Loucy (cell line): ENCODE measurements around the gene SAMD8.
"Not testable (repeated sequence)": the region's sequence is repeated elsewhere in the genome, so short reads cannot be mapped to it uniquely, and the experiment has no call there.

Experiments
- H2AFZ ChIP-seq: fragments of 200-600 bp; sonication (generic); 2 replicates; pipeline ENCODE4 v1.6.0; 2016; ENCODE audit warnings: antibody characterized with exemption, mild to moderate bottlenecking, low read length, moderate library complexity
- H3F3A ChIP-seq: fragments of 200-600 bp; 2 replicates; pipeline ENCODE4 v1.6.0; 2016; ENCODE audit warnings: antibody characterized with exemption, low read depth, mild to moderate bottlenecking
- H3K27me3 ChIP-seq: fragments of 200-600 bp; sonication (generic); 2 replicates; pipeline ENCODE4 v1.6.1; 2014; ENCODE audit warnings: low read length, mild to moderate bottlenecking; ENCODE audit not compliant: insufficient read depth, poor library complexity, severe bottlenecking
- H3K36me3 ChIP-seq: fragments of 200-600 bp; sonication (generic); 2 replicates; pipeline ENCODE4 v1.6.1; 2016; ENCODE audit warnings: low read length; ENCODE audit not compliant: insufficient read depth
- H3K4me1 ChIP-seq: fragments of 200-600 bp; sonication (generic); 2 replicates; pipeline ENCODE4 v1.5.1; 2014; ENCODE audit warnings: low read length, mild to moderate bottlenecking; ENCODE audit not compliant: insufficient read depth, poor library complexity, severe bottlenecking
- H3K4me2 ChIP-seq: fragments of 200-600 bp; sonication (generic); 2 replicates; pipeline ENCODE4 v1.6.0; 2014; ENCODE audit warnings: antibody characterized with exemption, low read length, low read depth, mild to moderate bottlenecking; ENCODE audit not compliant: poor library complexity, severe bottlenecking
- H3K4me3 ChIP-seq: fragments of 200-600 bp; sonication (generic); 2 replicates; pipeline ENCODE4 v1.5.1; 2014; ENCODE audit warnings: low read length, mild to moderate bottlenecking, mixed read lengths; ENCODE audit not compliant: poor library complexity, severe bottlenecking
- H3K79me2 ChIP-seq: fragments of 200-600 bp; sonication (generic); 2 replicates; pipeline ENCODE4 v1.6.1; 2014; ENCODE audit warnings: low read length; ENCODE audit not compliant: insufficient read depth
- H3K9ac ChIP-seq: fragments of 200-600 bp; sonication (generic); 2 replicates; pipeline ENCODE4 v1.6.0; 2014; ENCODE audit warnings: mild to moderate bottlenecking, low read depth, low read length, moderate library complexity; ENCODE audit not compliant: poor library complexity, severe bottlenecking
- H3K9me2 ChIP-seq: fragments of 200-600 bp; sonication (generic); replicated peaks from 2 replicates; pipeline ENCODE4 v1.6.1; 2016; ENCODE audit warnings: low read depth, low read length, mixed read lengths
- H3K9me3 ChIP-seq: fragments of 200-600 bp; sonication (generic); 2 replicates; pipeline ENCODE4 v1.6.1; 2014; ENCODE audit warnings: mild to moderate bottlenecking, antibody characterized with exemption, low read length, low read depth; ENCODE audit not compliant: insufficient read depth
- H4K20me1 ChIP-seq: fragments of 200-600 bp; sonication (generic); 2 replicates; pipeline ENCODE4 v1.6.0; 2014; ENCODE audit warnings: antibody characterized with exemption, low read length, mild to moderate bottlenecking; ENCODE audit not compliant: insufficient read depth, poor library complexity, severe bottlenecking
- CTCF ChIP-seq: fragments of 200-600 bp; sonication (generic); conservative IDR thresholded peaks from 2 replicates; pipeline ENCODE4 v1.5.1; 2014; ENCODE audit warnings: mild to moderate bottlenecking, antibody characterized with exemption, low read length
- EZH2phosphoT487 ChIP-seq: fragments of 200-600 bp; IDR thresholded peaks from 2 replicates; pipeline ENCODE4 v1.6.1; 2018; ENCODE audit warnings: antibody characterized with exemption, mild to moderate bottlenecking, moderate library complexity, borderline replicate concordance

The SAMD8 gene

GRCh38 chr10:75211007-75211691 lies 99.7 kb downstream of the SAMD8 start:
- H3K9me3 ChIP-seq: no peaks in the 10 kb centered on the region
- H3K9me2 ChIP-seq: no peaks in the 10 kb centered on the region
- TF ChIP-seq CTCF (no peak), EZH2phosphoT487 (no peak)
- H3F3A ChIP-seq: peaks cover 3% of the 10 kb centered on the region; the same call in 1 of the 2 replicates
- peak overlapping the region; percentile 98 for H3K9ac ChIP-seq
- peaks cover 30% of the 10 kb centered on the region for H3K36me3 ChIP-seq
- H2AFZ ChIP-seq: peak overlapping the region; percentile 100
- peaks cover 5% of the 10 kb centered on the region for H3K27me3 ChIP-seq
- H3K4me1 ChIP-seq: peaks cover 31% of the 10 kb centered on the region
- H3K4me2 ChIP-seq: peak overlapping the region; percentile 98
- H4K20me1 ChIP-seq: peaks cover 36% of the 10 kb centered on the region
- H3K79me2 ChIP-seq: peaks cover 53% of the 10 kb centered on the region
- H3K4me3 ChIP-seq: peak overlapping the region; percentile 82

- Histone ChIP-seq H3K79me2 (peaks cover 65% of the 10 kb centered on the region), H3K9ac (peak overlapping the region; percentile 98), H2AFZ (no peak overlapping the region), H3K4me1 (peaks cover 40% of the 10 kb centered on the region), H3K27me3 (peaks cover 5% of the 10 kb centered on the region), H3K9me3 (no peaks in the 10 kb centered on the region), H3K4me3 (peak overlapping the region; percentile 82), H3F3A (peaks cover 3% of the 10 kb centered on the region; the same call in 1 of the 2 replicates), H3K4me2 (peak overlapping the region; percentile 98), H3K9me2 (no peaks in the 10 kb centered on the region), H4K20me1 (peaks cover 45% of the 10 kb centered on the region), H3K36me3 (peaks cover 42% of the 10 kb centered on the region)
- no peak for TF ChIP-seq EZH2phosphoT487
- no peak for TF ChIP-seq CTCF
Observed at GRCh38 chr10:75212343-75212742, 100.9 kb downstream of the SAMD8 start.

- Histone ChIP-seq H3K4me2 (no peak overlapping the region), H4K20me1 (peaks cover 53% of the 10 kb centered on the region), H3K9me2 (no peaks in the 10 kb centered on the region), H3K4me1 (peaks cover 12% of the 10 kb centered on the region), H3K4me3 (no peak overlapping the region), H3K36me3 (peaks cover 94% of the 10 kb centered on the region), H3K9ac (no peak overlapping the region), H3K27me3 (no peaks in the 10 kb centered on the region), H3F3A (no peaks in the 10 kb centered on the region), H3K9me3 (no peaks in the 10 kb centered on the region), H3K79me2 (peaks cover 75% of the 10 kb centered on the region), H2AFZ (no peak overlapping the region)
- TF ChIP-seq EZH2phosphoT487 (no peak), CTCF (no peak)
Observed at GRCh38 chr10:75220274-75220673, 108.8 kb downstream of the SAMD8 start.

GRCh38 chr10:75221492-75221891 lies 110.0 kb downstream of the SAMD8 start:
- Histone ChIP-seq H4K20me1 (peaks cover 51% of the 10 kb centered on the region), H3K79me2 (peaks cover 75% of the 10 kb centered on the region), H3K36me3 (peaks cover 93% of the 10 kb centered on the region)
- H3K27me3 ChIP-seq, H3K4me2 ChIP-seq, H3K4me3 ChIP-seq, H3K9me3 ChIP-seq, H3F3A ChIP-seq, H3K9ac ChIP-seq, H3K4me1 ChIP-seq, H2AFZ ChIP-seq, H3K9me2 ChIP-seq: not testable (repeated sequence)
